HG03108 (cell line): ENCODE results near the gene PNKP.

Experiments used
- ATAC-seq: cut with Tn5 transposase; IDR thresholded peaks from one replicate; pipeline ENCODE4 v1.9.1; 2021; ENCODE audit warnings: moderate library complexity; ENCODE audit not compliant: unreplicated experiment

The PNKP gene

GRCh38 chr19:49860336-49861102 is 6.9 kb downstream of the PNKP start:
- ATAC-seq = no peak

- ATAC-seq = no peak
Observed at GRCh38 chr19:49859682-49860335, 7.6 kb downstream of the PNKP start.

GRCh38 chr19:49858088-49858985 is 9.0 kb downstream of the PNKP start:
- ATAC-seq = no peak

- no peak for ATAC-seq
Observed at GRCh38 chr19:49857838-49858087, 9.6 kb downstream of the PNKP start.

GRCh38 chr19:49857061-49857837 is 10.1 kb downstream of the PNKP start:
- no peak for ATAC-seq

- ATAC-seq = no peak
Observed at GRCh38 chr19:49856574-49857021, 10.8 kb downstream of the PNKP start.

GRCh38 chr19:49855676-49856573 is 11.5 kb downstream of the PNKP start:
- ATAC-seq = no peak

- no peak for ATAC-seq
Observed at GRCh38 chr19:49855277-49855675, 12.1 kb downstream of the PNKP start.

GRCh38 chr19:49854378-49855263 is 12.8 kb downstream of the PNKP start:
- no peak for ATAC-seq

GRCh38 chr19:49853852-49854377 is 13.5 kb downstream of the PNKP start:
- ATAC-seq = no peak

- ATAC-seq = no peak
Observed at GRCh38 chr19:49852631-49853126, 14.7 kb downstream of the PNKP start.

GRCh38 chr19:49851456-49852259 is 15.7 kb downstream of the PNKP start:
- no peak for ATAC-seq

GRCh38 chr19:49850487-49851342 is 16.7 kb downstream of the PNKP start, which contains the start of gene PTOV1:
Gene PTOV1 (plus strand): TSS chr19:49851159.
- peak; percentile 69 for ATAC-seq

- ATAC-seq = peak; percentile 1
Observed at GRCh38 chr19:49850221-49850486, 17.2 kb downstream of the PNKP start.

- ATAC-seq = no peak
Observed at GRCh38 chr19:49849433-49850220, 17.7 kb downstream of the PNKP start.

- ATAC-seq = no peak
Observed at GRCh38 chr19:49848938-49849337, 18.4 kb downstream of the PNKP start.
